Activated B cell treated with CpG ODN at 0.5 μM for 24 hours (primary cell): ENCODE results near the gene EFCAB7. TPM values are rescaled to one million over a fixed set of nuclear protein-coding genes. Genes with fewer than 3 reads are reported as not detected.

Source experiments
- ATAC-seq: fragments of 200-7000 bp; cut with Tn5 transposase; one replicate; pipeline ENCODE4 v1.10.0; 2021; ENCODE audit warnings: low read depth, mild to moderate bottlenecking, moderate library complexity
- CTCF ChIA-PET: fragments of 350-600 bp; sonication (Branson Sonifier 250); formaldehyde crosslinking; loops from one replicate; lab custom pipeline; 2021; ENCODE audit warnings: antibody characterized with exemption; lab: Charles Lee
- POLR2A ChIA-PET: fragments of 350-600 bp; sonication (Branson Sonifier 250); formaldehyde crosslinking; loops from one replicate; lab custom pipeline; 2021; ENCODE audit warnings: antibody characterized with exemption; lab: Charles Lee
- DNase-seq: peaks from one replicate; pipeline ENCODE4 v3.0.0; 2022
- H3K27ac Mint-ChIP-seq: one replicate; pipeline ENCODE4 v1.8.0; 2020; ENCODE audit warnings: mixed read lengths
- H3K27me3 Mint-ChIP-seq: one replicate; pipeline ENCODE4 v1.8.0; 2021; ENCODE audit warnings: mixed read lengths
- H3K36me3 Mint-ChIP-seq: one replicate; pipeline ENCODE4 v1.8.0; 2021; ENCODE audit warnings: low read depth, mixed read lengths
- H3K4me1 Mint-ChIP-seq: one replicate; pipeline ENCODE4 v1.8.0; 2021; ENCODE audit warnings: mixed read lengths
- H3K4me3 Mint-ChIP-seq: one replicate; pipeline ENCODE4 v1.8.0; 2020; ENCODE audit warnings: mild to moderate bottlenecking, mixed read lengths
- H3K9me3 Mint-ChIP-seq: one replicate; pipeline ENCODE4 v1.8.0; 2020; ENCODE audit warnings: mixed read lengths
- CTCF ChIP-seq: fragments of 200-600 bp; IDR thresholded peaks from one replicate; pipeline ENCODE4 v1.8.0; 2022; ENCODE audit warnings: antibody characterized with exemption, mild to moderate bottlenecking
- intact Hi-C: fragments of 100-400 bp; cut with micrococcal nuclease; formaldehyde crosslinking; loops from one replicate; pipeline ENCODE4 v1.15.1; 2024
- total RNA-seq: library from RNA; stranded (reverse); gene quantifications from 2 replicates; pipeline ENCODE4 v1.2.3, GENCODE V29; 2022

Gene EFCAB7
- total RNA-seq, 1 donor from 2014 or later: 7.5 TPM

GRCh38 chr1:63487336-63488065 lies 35.8 kb upstream of the EFCAB7 start:
- Mint-ChIP-seq H3K27me3 (no peaks in the 10 kb centered on the region), H3K4me1 (no peaks in the 10 kb centered on the region), H3K36me3 (peaks cover 4% of the 10 kb centered on the region), H3K4me3 (no peak overlapping the region), H3K27ac (no peak overlapping the region), H3K9me3 (no peaks in the 10 kb centered on the region)
- TF ChIP-seq CTCF: no peak
- DNase-seq: no peak
- intact Hi-C loops: no loop called here
- ChIA-PET CTCF (no interaction called here), POLR2A (interaction anchor here (0.6 kb wide), 1 partner anchor 1759 kb away, joined by 4 read pairs; no protein-coding TSS in a partner anchor)
- ATAC-seq: no peak

- H3K27ac Mint-ChIP-seq: no peak overlapping the region
- peaks cover 2% of the 10 kb centered on the region for H3K36me3 Mint-ChIP-seq
- DNase-seq: no peak
- H3K9me3 Mint-ChIP-seq: no peaks in the 10 kb centered on the region
- CTCF ChIA-PET: no interaction called here
- no peak for ATAC-seq
- POLR2A ChIA-PET: no interaction called here
- no peak for TF ChIP-seq CTCF
- no peak overlapping the region for H3K4me3 Mint-ChIP-seq
- no peaks in the 10 kb centered on the region for H3K27me3 Mint-ChIP-seq
- intact Hi-C loops: no loop called here
- H3K4me1 Mint-ChIP-seq: no peaks in the 10 kb centered on the region
These were observed 25.7 kb upstream of the EFCAB7 start for GRCh38 chr1:63497577-63497976.

- Mint-ChIP-seq H3K4me3 (no peak overlapping the region), H3K36me3 (peaks cover 2% of the 10 kb centered on the region), H3K27ac (no peak overlapping the region), H3K27me3 (no peaks in the 10 kb centered on the region), H3K9me3 (no peaks in the 10 kb centered on the region), H3K4me1 (no peaks in the 10 kb centered on the region)
- ATAC-seq (no peak), DNase-seq (no peak)
- CTCF ChIA-PET: no interaction called here
- POLR2A ChIA-PET: no interaction called here
- no peak for TF ChIP-seq CTCF
- intact Hi-C loops: no loop called here
These were observed 25.2 kb upstream of the EFCAB7 start for GRCh38 chr1:63498106-63498505.

GRCh38 chr1:63501256-63501655 lies 22.1 kb upstream of the EFCAB7 start:
- ChIA-PET POLR2A (no interaction called here), CTCF (no interaction called here)
- no peaks in the 10 kb centered on the region for H3K9me3 Mint-ChIP-seq
- no peak overlapping the region for H3K27ac Mint-ChIP-seq
- no peaks in the 10 kb centered on the region for H3K4me1 Mint-ChIP-seq
- ATAC-seq (no peak), DNase-seq (no peak)
- H3K4me3 Mint-ChIP-seq: no peak overlapping the region
- H3K36me3 Mint-ChIP-seq: peaks cover 6% of the 10 kb centered on the region
- no peaks in the 10 kb centered on the region for H3K27me3 Mint-ChIP-seq
- intact Hi-C loops: no loop called here
- TF ChIP-seq CTCF: no peak

- POLR2A ChIA-PET: no interaction called here
These were observed 16.5 kb upstream of the EFCAB7 start for GRCh38 chr1:63506782-63507181.

More at GRCh38 chr1:63506782-63507181, 16.5 kb upstream of the EFCAB7 start:
- ATAC-seq (no peak), DNase-seq (no peak)
- no peaks in the 10 kb centered on the region for H3K27me3 Mint-ChIP-seq
- no peak overlapping the region for H3K27ac Mint-ChIP-seq
- CTCF ChIA-PET: no interaction called here
- H3K36me3 Mint-ChIP-seq: peaks cover 15% of the 10 kb centered on the region
- intact Hi-C loops: no loop called here
- no peak for TF ChIP-seq CTCF
- no peak overlapping the region for H3K4me3 Mint-ChIP-seq
- H3K9me3 Mint-ChIP-seq: no peaks in the 10 kb centered on the region
- no peaks in the 10 kb centered on the region for H3K4me1 Mint-ChIP-seq
